HG03565 (cell line): ENCODE results near the gene PTPRR.

ENCODE experiments used
- ATAC-seq: cut with Tn5 transposase; IDR thresholded peaks from one replicate; pipeline ENCODE4 v1.9.1; 2021; ENCODE audit warnings: mild to moderate bottlenecking, moderate library complexity; ENCODE audit not compliant: unreplicated experiment

The PTPRR gene

GRCh38 chr12:70609739-70610491 lies 310.6 kb downstream of the PTPRR start:
- no peak for ATAC-seq

GRCh38 chr12:70609203-70609602 lies 311.3 kb downstream of the PTPRR start:
- ATAC-seq: no peak

GRCh38 chr12:70608184-70608583 lies 312.4 kb downstream of the PTPRR start:
- ATAC-seq: no peak

GRCh38 chr12:70607107-70607506 lies 313.4 kb downstream of the PTPRR start:
- no peak for ATAC-seq

- no peak for ATAC-seq
Observed at GRCh38 chr12:70605976-70606375, 314.6 kb downstream of the PTPRR start.

GRCh38 chr12:70604662-70605061 lies 315.9 kb downstream of the PTPRR start:
- ATAC-seq: no peak

GRCh38 chr12:70603044-70603443 lies 317.5 kb downstream of the PTPRR start:
- no peak for ATAC-seq

- ATAC-seq: no peak
Observed at GRCh38 chr12:70598467-70599193, 321.9 kb downstream of the PTPRR start.

GRCh38 chr12:70592664-70593063 lies 327.9 kb downstream of the PTPRR start:
- no peak for ATAC-seq

- ATAC-seq: no peak
Observed at GRCh38 chr12:70590549-70591226, 329.9 kb downstream of the PTPRR start.

- ATAC-seq: peak; percentile 94
Observed at GRCh38 chr12:70590051-70590450, 330.5 kb downstream of the PTPRR start.
